Measurements from ENCODE around the gene NDUFA11. TPM values are rescaled to one million over a fixed set of nuclear protein-coding genes. Genes with fewer than 3 reads are reported as not detected.
A peak's percentile ranks its signal among the peaks of the same experiment; 100 is the strongest.

Gene NDUFA11
- total RNA-seq (100 to 1,000 TPM; 106 to 198 (median 185) TPM), total RNA-seq (15.7 to 35.9 (median 21.7) reads per million in 29 experiments)
- 98.9 TPM for total RNA-seq (2013)

DNA sequence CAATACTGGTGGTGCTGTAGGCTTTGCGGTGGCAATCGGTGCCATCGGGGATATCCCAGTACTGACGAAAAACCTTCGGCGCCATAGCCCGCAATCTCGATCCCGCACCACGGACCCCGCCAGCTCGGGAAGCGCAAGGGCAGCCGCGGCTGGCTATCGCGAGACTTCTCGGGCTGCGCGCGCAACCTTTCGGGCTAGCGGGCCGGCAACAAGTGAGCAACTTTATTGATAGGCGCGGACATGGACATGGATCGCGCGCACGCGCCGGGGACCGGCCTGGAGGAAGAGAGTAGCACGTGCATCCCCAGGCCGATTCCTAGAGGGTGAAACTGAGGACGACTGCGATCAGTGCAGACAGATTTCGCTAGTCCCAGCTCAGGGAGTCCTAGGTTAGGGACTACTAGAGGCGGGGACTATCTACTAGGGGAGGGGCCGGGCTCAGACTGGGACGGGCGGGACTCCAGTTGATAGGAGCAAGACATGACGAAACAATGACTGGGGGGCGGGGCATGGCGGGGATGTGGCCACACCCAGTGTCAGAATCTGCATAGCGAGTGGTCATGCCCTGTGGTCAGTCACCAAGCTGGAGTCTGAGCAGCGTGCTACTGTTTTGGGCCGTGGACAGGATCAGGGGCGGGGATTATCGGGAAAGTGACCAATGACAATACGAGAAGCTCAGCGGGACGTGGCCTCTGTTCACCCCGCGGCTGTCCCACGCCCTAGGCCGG lies at the start of gene NDUFA11:
Gene NDUFA11 (minus strand): TSS at position 167 of the 728 bp plus-strand sequence. CDS start 82 bp downstream, at position 85.
- peaks cover 35 to 47% (median 37%) of the 10 kb centered on the region in 3 donors for H3K4me1 Mint-ChIP-seq
- H3K27ac Mint-ChIP-seq = peak within 1 kb of the TSS; percentile 99 to 100
- POLR2A ChIA-PET = interaction anchor here (0.6 to 1.0 kb wide), 5 partner anchors 58 to 117 kb away, joined by 3 to 9 read pairs (median 3); partner anchors contain the start of gene DUS3L (in 1 of the 2)
- peak within 1 kb of the TSS; percentile 85 for H3K27ac ChIP-seq (ENCODE audit: low read length)
- H3K36me3 Mint-ChIP-seq = peaks cover 11% of the 10 kb centered on the region
- H3K9me3 Mint-ChIP-seq = no peaks in the 10 kb centered on the region
- peaks cover 2 to 4% of the 10 kb centered on the region in 2 donors for H3K36me3 ChIP-seq (ENCODE audit: control insufficient read depth in 2 of 2, extremely low read depth in 1 of 2, insufficient read depth in 1 of 2, low read length in 1 of 2)
- ATAC-seq (replicated peaks in 1 of 4) = peak; percentile 53 to 61 (median 58)
- peak within 1 kb of the TSS; percentile 95 to 96 (median 95) for H3K4me3 Mint-ChIP-seq
- H3K27me3 Mint-ChIP-seq = no peaks in the 10 kb centered on the region
- DNase-seq = peak; percentile 91 to 98 (median 96)
- H3K4me1 ChIP-seq (ENCODE audit: control insufficient read depth in 1 of 2, extremely low read depth in 1 of 2, insufficient read depth in 2 of 2, low read length in 2 of 2) = peaks cover 0 to 48% of the 10 kb centered on the region in 2 experiments
- no peaks in the 10 kb centered on the region for H3K9me3 ChIP-seq
- WGBS (ENCODE audit: insufficient coverage) = under 1% methylated on average over 57 of the region's 57 CpGs
- H3K27me3 ChIP-seq (replicated peaks in 1 of 2; ENCODE audit: control insufficient read depth in 2 of 2, extremely low read depth in 1 of 2, insufficient read depth in 2 of 2, low read length in 1 of 2) = no peaks in the 10 kb centered on the region
- H3K4me3 ChIP-seq (ENCODE audit: control insufficient read depth in 1 of 2, extremely low read depth in 1 of 2, low read length in 1 of 2) = peak within 1 kb of the TSS; percentile 85 to 100
- CTCF ChIA-PET = interaction anchor here in 1 of 2 donors (0.6 to 2.4 kb wide), 6 partner anchors 51 to 222 kb away, joined by 3 to 25 read pairs (median 3); partner anchors contain the start of genes NRTN and RPL36

DNA sequence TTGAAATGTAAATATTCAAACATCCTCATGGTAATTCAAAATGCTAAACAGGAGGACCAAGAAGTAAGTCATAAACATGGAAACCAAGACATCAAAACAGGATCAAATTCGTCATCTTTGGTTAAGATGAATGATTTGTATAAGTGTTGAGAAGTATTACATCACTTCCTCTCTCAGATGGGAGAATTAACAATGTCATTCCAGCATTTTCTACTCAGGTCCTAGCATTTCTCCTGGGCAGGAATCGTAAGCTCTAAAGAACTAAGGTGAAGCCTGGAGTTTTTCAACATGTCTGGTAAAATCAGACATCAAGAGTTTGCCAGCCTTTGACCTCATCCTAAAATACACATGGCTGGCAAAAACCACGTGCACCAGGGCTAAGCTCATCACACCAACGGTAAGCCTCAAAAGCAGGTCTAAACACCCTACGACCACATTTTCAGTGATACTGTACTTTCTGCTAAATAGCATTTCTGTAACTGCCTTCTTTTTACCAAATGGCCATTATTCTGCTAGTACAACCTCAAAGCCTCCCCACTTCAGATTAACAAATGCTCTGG lies 49.5 kb upstream of the NDUFA11 start:
- H3K4me3 ChIP-seq (ENCODE audit: control insufficient read depth in 1 of 2, extremely low read depth in 1 of 2, low read length in 1 of 2) = no peak overlapping the region
- peak overlapping the region; percentile 55 for H3K27ac ChIP-seq (ENCODE audit: low read length)
- no peaks in the 10 kb centered on the region for H3K9me3 ChIP-seq
- ChIA-PET POLR2A (no interaction called here), CTCF (interaction anchor here (0.5 to 1.1 kb wide), 4 partner anchors 15 to 784 kb away, joined by 3 to 4 read pairs (median 3); partner anchors contain the start of gene GPR108 (in 1 of the 2))
- Mint-ChIP-seq H3K4me1 (peaks cover 88 to 95% (median 95%) of the 10 kb centered on the region in 3 donors), H3K27me3 (no peaks in the 10 kb centered on the region), H3K4me3 (peak overlapping the region; percentile 60 to 86 (median 70)), H3K36me3 (peaks cover 7% of the 10 kb centered on the region), H3K9me3 (no peaks in the 10 kb centered on the region), H3K27ac (peak overlapping the region; percentile 93 to 98)
- no peaks in the 10 kb centered on the region for H3K27me3 ChIP-seq (replicated peaks in 1 of 2; ENCODE audit: control insufficient read depth in 2 of 2, extremely low read depth in 1 of 2, insufficient read depth in 2 of 2, low read length in 1 of 2)
- peaks cover 50 to 81% of the 10 kb centered on the region in 2 experiments for H3K4me1 ChIP-seq (ENCODE audit: control insufficient read depth in 1 of 2, extremely low read depth in 1 of 2, insufficient read depth in 2 of 2, low read length in 2 of 2)
- 36% methylated on average over 4 of the region's 5 CpGs for WGBS (ENCODE audit: insufficient coverage)
- DNase-seq (no peak), ATAC-seq (replicated peaks in 1 of 4) (no peak)
- peaks cover 0 to 14% of the 10 kb centered on the region in 2 donors for H3K36me3 ChIP-seq (ENCODE audit: control insufficient read depth in 2 of 2, extremely low read depth in 1 of 2, insufficient read depth in 1 of 2, low read length in 1 of 2)

DNA sequence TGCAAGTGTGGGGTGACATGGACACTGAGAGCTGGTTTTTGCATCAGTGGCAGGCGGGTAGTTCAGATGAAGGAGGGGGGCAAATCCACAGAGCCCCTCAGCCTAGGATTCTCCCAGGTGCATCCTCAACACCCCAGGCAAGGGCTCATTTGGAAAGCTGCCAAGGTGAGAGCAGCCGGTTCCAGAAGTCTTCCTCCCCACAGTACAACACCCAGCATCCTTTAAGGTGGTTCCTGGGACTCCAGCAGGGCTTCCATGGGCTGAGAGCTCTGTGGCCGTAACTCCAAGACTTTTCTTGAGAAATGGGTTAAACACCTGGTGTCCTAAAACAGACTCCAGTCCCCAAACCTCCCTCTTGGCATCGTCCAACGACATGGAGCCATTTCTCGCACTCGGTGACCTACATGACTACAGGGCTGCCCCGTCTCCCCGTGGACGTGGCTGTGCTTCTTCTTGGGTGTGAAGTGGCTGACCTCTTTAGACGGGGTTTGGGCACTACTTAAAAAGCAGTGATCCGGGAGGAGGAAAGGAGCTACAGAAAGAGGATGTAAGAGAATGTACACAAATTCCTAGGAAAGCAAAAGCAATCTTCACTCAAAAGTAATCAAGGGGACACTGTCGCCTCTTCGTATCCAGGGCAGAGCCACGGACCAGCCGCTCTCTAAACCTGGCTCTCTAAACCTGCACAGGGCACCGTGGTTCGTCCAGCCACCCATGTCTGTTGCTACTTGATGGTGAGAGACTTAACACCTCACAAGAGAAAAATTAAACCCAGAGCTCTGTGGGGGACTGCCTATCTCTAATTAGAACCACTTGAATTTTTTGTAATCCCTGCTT lies 48.8 kb upstream of the NDUFA11 start:
- Mint-ChIP-seq H3K36me3 (peaks cover 7% of the 10 kb centered on the region), H3K27me3 (no peaks in the 10 kb centered on the region), H3K9me3 (no peaks in the 10 kb centered on the region), H3K4me3 (peak overlapping the region in 1 of 3 donors; percentile 86), H3K27ac (peak overlapping the region; percentile 93 to 98), H3K4me1 (peaks cover 88 to 95% (median 95%) of the 10 kb centered on the region in 3 donors)
- Histone ChIP-seq H3K4me3 (ENCODE audit: control insufficient read depth in 1 of 2, extremely low read depth in 1 of 2, low read length in 1 of 2) (no peak overlapping the region), H3K4me1 (ENCODE audit: control insufficient read depth in 1 of 2, extremely low read depth in 1 of 2, insufficient read depth in 2 of 2, low read length in 2 of 2) (peaks cover 54 to 82% of the 10 kb centered on the region in 2 experiments), H3K27me3 (replicated peaks in 1 of 2; ENCODE audit: control insufficient read depth in 2 of 2, extremely low read depth in 1 of 2, insufficient read depth in 2 of 2, low read length in 1 of 2) (no peaks in the 10 kb centered on the region), H3K36me3 (ENCODE audit: control insufficient read depth in 2 of 2, extremely low read depth in 1 of 2, insufficient read depth in 1 of 2, low read length in 1 of 2) (peaks cover 0 to 7% of the 10 kb centered on the region in 2 donors), H3K27ac (ENCODE audit: low read length) (peak overlapping the region; percentile 55), H3K9me3 (no peaks in the 10 kb centered on the region)
- 89% methylated on average over 10 of the region's 18 CpGs for WGBS (ENCODE audit: insufficient coverage)
- DNase-seq (no peak), ATAC-seq (replicated peaks in 1 of 4) (no peak)
- POLR2A ChIA-PET = interaction anchor here in 1 of 2 donors (0.5 to 1.1 kb wide), 2 partner anchors 8 to 49 kb away, joined by 3 to 5 read pairs; no protein-coding TSS in a partner anchor
- CTCF ChIA-PET = interaction anchor here (0.6 to 1.2 kb wide), 4 partner anchors 15 to 49 kb away, joined by 3 to 4 read pairs (median 3); no protein-coding TSS in a partner anchor

DNA sequence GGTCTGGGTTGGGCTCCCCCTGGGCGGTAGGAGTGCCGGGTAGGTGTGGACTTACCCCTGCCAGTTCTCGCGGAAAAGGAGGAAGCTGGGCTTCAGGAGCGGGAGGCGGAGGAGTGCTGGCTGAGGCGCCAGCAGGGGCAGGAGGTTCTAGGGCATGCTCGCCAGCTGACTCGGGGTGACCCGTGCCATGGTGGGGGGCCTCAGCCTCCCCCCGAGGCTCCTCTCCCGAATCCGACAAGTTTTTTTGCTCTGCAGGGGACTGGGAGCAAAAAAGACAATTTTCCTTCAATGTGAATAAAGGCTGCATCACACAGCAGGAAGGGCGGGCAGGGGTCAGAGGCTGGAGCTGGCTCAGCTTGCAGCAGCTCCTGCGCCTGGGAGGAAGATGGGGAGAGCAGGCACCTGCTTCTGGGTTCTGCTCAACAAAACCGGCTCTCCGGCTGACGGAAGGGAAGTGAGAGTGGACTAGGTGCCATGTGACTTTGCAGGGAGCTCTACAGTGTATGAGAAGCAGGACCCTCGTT lies 47.8 kb upstream of the NDUFA11 start:
- Mint-ChIP-seq H3K4me3 (peak overlapping the region in 1 of 3 donors; percentile 86), H3K27ac (peak overlapping the region; percentile 96 to 98), H3K36me3 (peaks cover 7% of the 10 kb centered on the region), H3K9me3 (no peaks in the 10 kb centered on the region), H3K4me1 (peaks cover 87 to 94% (median 94%) of the 10 kb centered on the region in 3 donors), H3K27me3 (no peaks in the 10 kb centered on the region)
- CTCF ChIA-PET = interaction anchor here in 1 of 2 donors (1.2 kb wide), 1 partner anchor 16 kb away, joined by 3 read pairs; no protein-coding TSS in a partner anchor
- 86% methylated on average over 18 of the region's 19 CpGs for WGBS (ENCODE audit: insufficient coverage)
- DNase-seq (no peak), ATAC-seq (replicated peaks in 1 of 4) (no peak)
- H3K27ac ChIP-seq (ENCODE audit: low read length) = no peak overlapping the region
- POLR2A ChIA-PET = interaction anchor here in 1 of 2 donors (1.1 kb wide), 1 partner anchor 9 kb away, joined by 5 read pairs; no protein-coding TSS in a partner anchor
- no peaks in the 10 kb centered on the region for H3K27me3 ChIP-seq (replicated peaks in 1 of 2; ENCODE audit: control insufficient read depth in 2 of 2, extremely low read depth in 1 of 2, insufficient read depth in 2 of 2, low read length in 1 of 2)
- H3K36me3 ChIP-seq (ENCODE audit: control insufficient read depth in 2 of 2, extremely low read depth in 1 of 2, insufficient read depth in 1 of 2, low read length in 1 of 2) = peaks cover 0 to 8% of the 10 kb centered on the region in 2 donors
- peaks cover 59 to 84% of the 10 kb centered on the region in 2 experiments for H3K4me1 ChIP-seq (ENCODE audit: control insufficient read depth in 1 of 2, extremely low read depth in 1 of 2, insufficient read depth in 2 of 2, low read length in 2 of 2)
- no peak overlapping the region for H3K4me3 ChIP-seq (ENCODE audit: control insufficient read depth in 1 of 2, extremely low read depth in 1 of 2, low read length in 1 of 2)
- H3K9me3 ChIP-seq = no peaks in the 10 kb centered on the region

DNA sequence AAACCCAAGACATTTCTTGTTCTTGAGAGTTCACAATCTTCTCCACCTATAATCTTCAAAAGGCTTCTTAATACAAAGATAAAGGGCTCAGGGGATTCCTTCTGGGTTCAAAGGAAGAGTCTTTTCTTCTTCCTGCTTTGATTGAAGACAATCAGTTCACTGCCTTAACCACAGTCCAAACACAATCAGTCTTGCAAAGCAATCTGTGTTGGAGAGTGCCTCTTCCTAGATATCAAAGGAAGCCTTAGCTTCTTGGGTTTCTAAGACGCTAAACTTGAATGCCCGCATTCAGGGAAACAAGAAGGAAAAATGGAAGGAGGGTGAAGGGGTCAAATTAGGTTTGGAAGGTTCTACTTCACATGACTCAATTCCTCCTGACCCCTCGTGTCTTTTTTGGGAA lies 47.2 kb upstream of the NDUFA11 start:
- CTCF ChIA-PET = interaction anchor here in 1 of 2 donors (1.1 kb wide), 1 partner anchor 98 kb away, joined by 3 read pairs; no protein-coding TSS in a partner anchor
- DNase-seq = peak in 1 of 35 experiments; percentile 43
- H3K27ac Mint-ChIP-seq = peak overlapping the region; percentile 96 to 98
- H3K27ac ChIP-seq (ENCODE audit: low read length) = peak overlapping the region; percentile 64
- H3K4me3 Mint-ChIP-seq = peak overlapping the region in 2 of 3 donors; percentile 17 to 86
- peaks cover 86 to 95% (median 94%) of the 10 kb centered on the region in 3 donors for H3K4me1 Mint-ChIP-seq
- no peak overlapping the region for H3K4me3 ChIP-seq (ENCODE audit: control insufficient read depth in 1 of 2, extremely low read depth in 1 of 2, low read length in 1 of 2)
- H3K27me3 ChIP-seq (replicated peaks in 1 of 2; ENCODE audit: control insufficient read depth in 2 of 2, extremely low read depth in 1 of 2, insufficient read depth in 2 of 2, low read length in 1 of 2) = no peaks in the 10 kb centered on the region
- peaks cover 0 to 14% of the 10 kb centered on the region in 2 donors for H3K36me3 ChIP-seq (ENCODE audit: control insufficient read depth in 2 of 2, extremely low read depth in 1 of 2, insufficient read depth in 1 of 2, low read length in 1 of 2)
- H3K27me3 Mint-ChIP-seq = no peaks in the 10 kb centered on the region
- peak in 1 of 4 experiments; percentile 51 for ATAC-seq (replicated peaks in 1 of 4)
- no peaks in the 10 kb centered on the region for H3K9me3 Mint-ChIP-seq
- H3K36me3 Mint-ChIP-seq = peaks cover 7% of the 10 kb centered on the region
- no peaks in the 10 kb centered on the region for H3K9me3 ChIP-seq
- POLR2A ChIA-PET = no interaction called here
- H3K4me1 ChIP-seq (ENCODE audit: control insufficient read depth in 1 of 2, extremely low read depth in 1 of 2, insufficient read depth in 2 of 2, low read length in 2 of 2) = peaks cover 59 to 91% of the 10 kb centered on the region in 2 experiments
- WGBS (ENCODE audit: insufficient coverage) = no CpG with 5 or more reads among the region's 3 CpGs
